ENCODE measurements around the gene NQO2.
A peak's percentile ranks its signal among the peaks of the same experiment; 100 is the strongest.

The NQO2 gene

GRCh38 chr6:2999618-3000557 lies at the start of gene NQO2:
Gene NQO2 (plus strand): TSS chr6:2999894. CDS start chr6:3006553, 6,659 bp downstream.
- peak; percentile 82 for DNase-seq

GRCh38 chr6:2950713-2951112 lies 49.0 kb upstream of the NQO2 start:
- no peak for DNase-seq

GRCh38 chr6:2951728-2952127 lies 48.0 kb upstream of the NQO2 start:
- no peak for DNase-seq

GRCh38 chr6:2952557-2953095 lies 47.1 kb upstream of the NQO2 start:
- peak; percentile 94 for DNase-seq

GRCh38 chr6:2953098-2953497 lies 46.6 kb upstream of the NQO2 start:
- DNase-seq, result no peak

- DNase-seq, result no peak
Observed at GRCh38 chr6:2956930-2957685, 42.6 kb upstream of the NQO2 start.

- no peak for DNase-seq
Observed at GRCh38 chr6:2957696-2958330, 41.9 kb upstream of the NQO2 start.

- DNase-seq, result no peak
Observed at GRCh38 chr6:2958331-2958711, 41.4 kb upstream of the NQO2 start.

GRCh38 chr6:2958776-2959175 lies 40.9 kb upstream of the NQO2 start:
- DNase-seq, result no peak

- peak; percentile 91 for DNase-seq
Observed at GRCh38 chr6:2959909-2960719, 39.6 kb upstream of the NQO2 start.

- DNase-seq, result no peak
Observed at GRCh38 chr6:2960935-2961334, 38.8 kb upstream of the NQO2 start.

GRCh38 chr6:2961506-2961905 lies 38.2 kb upstream of the NQO2 start:
- DNase-seq, result no peak

GRCh38 chr6:2962004-2962403 lies 37.7 kb upstream of the NQO2 start:
- no peak for DNase-seq

- DNase-seq, result no peak
Observed at GRCh38 chr6:2962636-2963035, 37.1 kb upstream of the NQO2 start.

GRCh38 chr6:2963756-2964155 lies 35.9 kb upstream of the NQO2 start:
- DNase-seq, result no peak

- DNase-seq, result no peak
Observed at GRCh38 chr6:2964793-2965505, 34.7 kb upstream of the NQO2 start.

GRCh38 chr6:2966347-2966746 lies 33.3 kb upstream of the NQO2 start:
- DNase-seq, result no peak

GRCh38 chr6:2967936-2968335 lies 31.8 kb upstream of the NQO2 start:
- DNase-seq, result no peak

- DNase-seq, result no peak
Observed at GRCh38 chr6:2968600-2969135, 31.0 kb upstream of the NQO2 start.

- no peak for DNase-seq
Observed at GRCh38 chr6:2969549-2969948, 30.1 kb upstream of the NQO2 start.

GRCh38 chr6:2970034-2970685 lies 29.5 kb upstream of the NQO2 start:
- no peak for DNase-seq

All from fibroblast of skin of right biceps (primary cell).